CMK (cell line): ENCODE measurements around the gene CCDC73.
"Not testable (repeated sequence)": the region's sequence is repeated elsewhere in the genome, so short reads cannot be mapped to it uniquely, and the experiment has no call there.

ENCODE experiments used
- DNase-seq: peaks from one replicate; pipeline ENCODE4 v3.0.0-alpha.2; 2010; ENCODE audit warnings: low read depth

The CCDC73 gene

GRCh38 chr11:32794439-32794838, at the start of gene CCDC73:
Gene CCDC73 (minus strand): TSS chr11:32794662. CDS start chr11:32760243, 34,419 bp downstream.
- DNase-seq, result no peak

GRCh38 chr11:32843544-32843943, 49.1 kb upstream of the CCDC73 start:
- no peak for DNase-seq

GRCh38 chr11:32840587-32840986, 46.1 kb upstream of the CCDC73 start:
- DNase-seq, result no peak

- DNase-seq, result no peak
These were observed 44.8 kb upstream of the CCDC73 start for GRCh38 chr11:32839308-32839707.

GRCh38 chr11:32838505-32839274, 44.2 kb upstream of the CCDC73 start:
- DNase-seq, result no peak

- DNase-seq, result no peak
These were observed 42.5 kb upstream of the CCDC73 start for GRCh38 chr11:32836946-32837345.

- no peak for DNase-seq
These were observed 39.5 kb upstream of the CCDC73 start for GRCh38 chr11:32833921-32834320.

- no peak for DNase-seq
These were observed 36.8 kb upstream of the CCDC73 start for GRCh38 chr11:32831221-32831620.

GRCh38 chr11:32830796-32831195, 36.3 kb upstream of the CCDC73 start:
- DNase-seq, result no peak

GRCh38 chr11:32830413-32830738, 35.9 kb upstream of the CCDC73 start:
- no peak for DNase-seq

- no peak for DNase-seq
These were observed 35.4 kb upstream of the CCDC73 start, which contains the start of gene PRRG4 for GRCh38 chr11:32829680-32830412. Gene PRRG4 (plus strand): TSS chr11:32829927. CDS start chr11:32830530, 603 bp downstream.

GRCh38 chr11:32829157-32829679, 34.8 kb upstream of the CCDC73 start:
- no peak for DNase-seq

GRCh38 chr11:32827276-32827675, 32.8 kb upstream of the CCDC73 start:
- DNase-seq, result no peak

GRCh38 chr11:32826113-32826512, 31.7 kb upstream of the CCDC73 start:
- no peak for DNase-seq

- DNase-seq, result not testable (repeated sequence)
These were observed 29.2 kb upstream of the CCDC73 start for GRCh38 chr11:32823617-32824016.

- no peak for DNase-seq
These were observed 27.6 kb upstream of the CCDC73 start for GRCh38 chr11:32821917-32822560.

- no peak for DNase-seq
These were observed 27.1 kb upstream of the CCDC73 start for GRCh38 chr11:32821517-32821916.

- DNase-seq, result no peak
These were observed 26.0 kb upstream of the CCDC73 start for GRCh38 chr11:32820497-32820896.

GRCh38 chr11:32819187-32819586, 24.7 kb upstream of the CCDC73 start:
- no peak for DNase-seq

- DNase-seq, result no peak
These were observed 23.4 kb upstream of the CCDC73 start for GRCh38 chr11:32817852-32818183.

GRCh38 chr11:32817181-32817851, 22.9 kb upstream of the CCDC73 start:
- DNase-seq, result no peak

- peak; percentile 7 for DNase-seq
These were observed 14.9 kb upstream of the CCDC73 start for GRCh38 chr11:32809313-32809712.
